Activated T-helper 1 cell treated with anti-CD3 and anti-CD28 coated beads, Interleukin-12 subunit alpha, Interleukin-12 subunit beta, Interleukin-2, Interleukin-4 antibody, amounts not matched to agents 30 ng/mL and 10 ng/mL and 1 ng/mL, durations not matched to agents 14 hours and 24 hours and 36 hours (primary cell): Measurements from ENCODE around the gene APOL2. TPM values are rescaled to one million over a fixed set of nuclear protein-coding genes. Genes with fewer than 3 reads are reported as not detected.
"Not testable (repeated sequence)": the region's sequence is repeated elsewhere in the genome, so short reads cannot be mapped to it uniquely, and the experiment has no call there.

Experiments
- DNase-seq: peaks from one replicate; pipeline ENCODE4 v3.0.0; 2021; ENCODE audit warnings: low spot score
- H3K27ac Mint-ChIP-seq: one replicate; pipeline ENCODE4 v1.8.0; 2021; ENCODE audit warnings: mild to moderate bottlenecking, mixed read lengths
- H3K27me3 Mint-ChIP-seq: one replicate; pipeline ENCODE4 v1.8.0; 2022; ENCODE audit warnings: mild to moderate bottlenecking, moderate library complexity, mixed read lengths; ENCODE audit not compliant: insufficient read depth
- H3K36me3 Mint-ChIP-seq: one replicate; pipeline ENCODE4 v1.8.0; 2021; ENCODE audit warnings: low read depth, mixed read lengths
- H3K4me1 Mint-ChIP-seq: one replicate; pipeline ENCODE4 v1.8.0; 2021; ENCODE audit warnings: low read depth, mixed read lengths
- H3K4me3 Mint-ChIP-seq: one replicate; pipeline ENCODE4 v1.8.0; 2021; ENCODE audit warnings: mild to moderate bottlenecking, moderate library complexity, mixed read lengths
- H3K9me3 Mint-ChIP-seq: one replicate; pipeline ENCODE4 v1.8.0; 2021; ENCODE audit warnings: mixed read lengths
- intact Hi-C: fragments of 100-400 bp; cut with micrococcal nuclease; formaldehyde crosslinking; loops from one replicate; pipeline ENCODE4 v1.15.1; 2024
- total RNA-seq: library from RNA; stranded (reverse); gene quantifications from 2 replicates; pipeline ENCODE4 v1.2.3, GENCODE V29; 2022

The APOL2 gene
- total RNA-seq, 1 donor from 2014 or later, result 54.4 TPM

DNA sequence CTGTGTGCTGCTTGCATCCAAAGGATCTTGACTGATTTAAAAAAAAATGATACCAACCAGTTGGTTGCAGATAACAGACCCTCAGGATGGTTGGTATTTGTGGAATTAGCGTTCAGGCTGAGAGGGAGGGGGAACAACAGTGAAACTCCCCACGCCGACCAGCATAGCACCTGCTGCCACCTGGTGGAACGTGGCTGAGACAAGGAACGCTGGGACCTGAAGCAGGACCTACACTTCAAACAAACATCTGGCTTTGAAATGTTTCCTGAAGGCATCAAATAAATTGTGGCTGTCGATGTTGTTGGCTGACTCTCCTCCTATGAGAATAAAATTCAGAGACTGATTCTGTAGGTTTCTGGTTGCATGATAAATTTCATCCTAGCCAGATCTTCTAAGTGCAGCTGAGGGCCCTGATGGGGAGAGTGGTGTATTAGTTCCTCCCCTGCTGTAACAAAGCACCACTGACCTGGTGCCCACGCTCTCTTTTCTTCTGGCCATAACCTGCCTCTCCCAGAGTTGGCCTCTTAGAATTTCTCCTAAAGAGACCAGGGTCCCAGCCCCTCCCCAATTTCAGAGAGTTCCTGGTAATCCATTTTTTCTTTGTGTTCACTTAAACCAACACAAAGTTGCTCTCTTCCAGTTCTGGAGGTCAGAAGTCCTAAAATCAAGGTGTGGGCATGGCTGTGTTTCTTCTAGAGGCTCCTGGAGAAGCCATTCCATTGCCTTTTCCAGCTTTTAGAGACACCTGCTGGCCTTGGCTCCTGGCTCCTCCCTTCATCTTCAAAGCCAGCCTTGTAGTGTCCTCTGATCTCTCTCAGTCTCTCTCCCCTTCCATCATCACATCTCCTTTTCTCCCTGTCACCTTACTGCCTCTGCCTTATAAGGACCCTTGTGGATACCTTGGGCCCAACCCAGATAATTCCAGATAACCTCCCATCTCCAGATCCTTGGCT, 17.3 kb downstream of the APOL2 start:
- DNase-seq, result peak; percentile 24
- intact Hi-C loops, result no loop called here
- peaks cover 18% of the 10 kb centered on the region for H3K27me3 Mint-ChIP-seq
- H3K4me3 Mint-ChIP-seq, result no peak overlapping the region
- H3K36me3 Mint-ChIP-seq, result peaks cover 21% of the 10 kb centered on the region
- H3K27ac Mint-ChIP-seq, result no peak overlapping the region
- peaks cover 6% of the 10 kb centered on the region for H3K4me1 Mint-ChIP-seq
- no peaks in the 10 kb centered on the region for H3K9me3 Mint-ChIP-seq

DNA sequence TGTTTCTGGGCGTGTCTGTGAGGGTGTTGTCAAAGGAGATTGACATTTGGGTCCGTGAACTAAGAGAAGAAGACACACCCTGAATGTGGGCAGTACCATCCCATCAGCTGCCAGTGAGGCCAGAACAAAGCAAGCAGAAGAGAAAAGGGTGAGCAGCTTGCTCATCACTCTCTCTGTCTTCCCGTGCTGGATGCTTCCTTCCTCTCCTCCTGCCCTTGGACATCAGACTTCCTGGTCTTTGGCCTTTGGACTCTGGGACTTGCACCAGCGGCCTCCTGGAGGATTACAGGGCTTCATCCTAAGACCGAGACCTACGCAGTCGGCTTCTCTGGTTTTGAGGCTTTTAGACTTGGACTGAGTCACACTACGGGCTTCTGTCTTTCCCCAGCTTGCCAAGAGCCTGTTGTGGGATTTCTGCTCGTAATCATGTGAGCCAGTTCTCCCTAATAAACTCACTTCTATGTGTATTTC, 18.8 kb downstream of the APOL2 start:
- intact Hi-C loops, result no loop called here
- DNase-seq, result no peak
- H3K27ac Mint-ChIP-seq, result no peak overlapping the region
- peaks cover 15% of the 10 kb centered on the region for H3K36me3 Mint-ChIP-seq
- peaks cover 25% of the 10 kb centered on the region for H3K27me3 Mint-ChIP-seq
- H3K4me3 Mint-ChIP-seq, result no peak overlapping the region
- no peaks in the 10 kb centered on the region for H3K9me3 Mint-ChIP-seq
- peaks cover 6% of the 10 kb centered on the region for H3K4me1 Mint-ChIP-seq

DNA sequence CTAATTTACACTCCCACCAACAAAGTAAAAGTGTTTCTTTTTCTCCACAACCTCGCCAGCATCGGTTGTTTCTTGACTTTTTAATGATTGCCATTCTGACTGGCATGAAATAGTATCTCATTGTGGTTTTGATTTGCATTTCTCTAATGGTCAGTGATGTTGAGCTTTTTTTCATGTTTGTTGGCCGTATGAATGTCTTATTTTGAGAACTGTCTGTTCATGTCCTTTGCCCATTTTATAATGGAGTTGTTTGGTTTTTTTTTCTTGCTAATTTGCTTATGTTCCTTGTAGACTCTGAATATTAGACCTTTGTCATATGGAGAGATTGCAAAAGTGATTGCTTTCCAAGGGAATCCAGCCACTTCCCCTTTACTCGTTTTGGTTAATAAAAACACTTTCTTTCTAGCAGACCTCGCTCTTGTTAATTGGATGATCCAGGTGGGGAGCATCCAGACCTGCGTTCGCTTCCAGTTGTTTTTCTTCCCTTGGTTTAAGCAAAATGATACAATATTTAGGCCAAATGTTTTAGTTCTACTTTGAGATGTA, 20.6 kb downstream of the APOL2 start:
- H3K36me3 Mint-ChIP-seq, result peaks cover 4% of the 10 kb centered on the region
- no peak overlapping the region for H3K27ac Mint-ChIP-seq
- peaks cover 29% of the 10 kb centered on the region for H3K27me3 Mint-ChIP-seq
- no peak overlapping the region for H3K4me3 Mint-ChIP-seq
- peaks cover 6% of the 10 kb centered on the region for H3K4me1 Mint-ChIP-seq
- intact Hi-C loops, result no loop called here
- no peak for DNase-seq
- H3K9me3 Mint-ChIP-seq, result no peaks in the 10 kb centered on the region

DNA sequence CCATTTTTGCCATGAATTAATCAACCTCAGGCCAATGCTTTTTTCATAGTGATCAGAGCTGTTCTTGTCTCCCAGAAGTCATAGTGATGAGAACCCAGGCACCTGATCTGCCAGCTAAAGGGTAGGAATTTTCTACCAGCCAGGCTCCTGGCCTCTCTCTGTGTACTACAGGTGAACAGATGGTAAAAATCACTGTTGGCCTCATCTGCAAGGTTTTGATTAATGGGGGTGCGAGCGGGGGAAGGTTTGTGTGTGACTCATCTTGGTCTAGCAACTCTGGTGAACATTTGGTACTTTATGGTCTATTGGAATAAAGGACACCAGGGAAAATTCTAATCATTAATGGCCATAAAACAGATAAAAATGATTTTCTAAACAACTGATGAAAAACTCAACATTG, 23.3 kb downstream of the APOL2 start:
- no peak overlapping the region for H3K4me3 Mint-ChIP-seq
- H3K4me1 Mint-ChIP-seq, result peaks cover 4% of the 10 kb centered on the region
- intact Hi-C loops, result no loop called here
- no peak overlapping the region for H3K27ac Mint-ChIP-seq
- no peaks in the 10 kb centered on the region for H3K9me3 Mint-ChIP-seq
- peaks cover 29% of the 10 kb centered on the region for H3K27me3 Mint-ChIP-seq
- no peak for DNase-seq
- H3K36me3 Mint-ChIP-seq, result no peaks in the 10 kb centered on the region

DNA sequence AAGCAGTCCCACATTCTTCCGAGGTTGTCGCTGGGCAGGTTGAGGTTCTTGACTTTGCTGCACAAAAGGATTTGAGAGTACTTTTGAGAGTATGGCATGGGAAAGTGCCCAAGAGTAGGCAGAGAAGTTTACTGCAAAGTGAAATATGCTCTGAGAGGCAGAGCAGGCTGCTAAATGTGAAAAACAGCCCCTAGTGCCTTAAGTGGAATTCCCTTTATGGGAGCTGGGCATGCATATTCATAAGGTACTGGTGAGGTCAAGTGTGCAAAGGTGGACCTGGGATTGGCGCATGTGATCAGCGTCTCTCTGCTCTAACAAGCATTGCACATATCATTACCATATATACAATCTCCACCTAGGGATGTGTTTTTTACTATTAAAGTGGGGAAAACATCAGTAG, 25.7 kb downstream of the APOL2 start:
- Mint-ChIP-seq H3K27ac (no peak overlapping the region), H3K36me3 (no peaks in the 10 kb centered on the region), H3K9me3 (peaks cover 10% of the 10 kb centered on the region), H3K4me3 (no peak overlapping the region), H3K4me1 (peaks cover 6% of the 10 kb centered on the region), H3K27me3 (peaks cover 39% of the 10 kb centered on the region)
- no peak for DNase-seq
- intact Hi-C loops, result no loop called here

DNA sequence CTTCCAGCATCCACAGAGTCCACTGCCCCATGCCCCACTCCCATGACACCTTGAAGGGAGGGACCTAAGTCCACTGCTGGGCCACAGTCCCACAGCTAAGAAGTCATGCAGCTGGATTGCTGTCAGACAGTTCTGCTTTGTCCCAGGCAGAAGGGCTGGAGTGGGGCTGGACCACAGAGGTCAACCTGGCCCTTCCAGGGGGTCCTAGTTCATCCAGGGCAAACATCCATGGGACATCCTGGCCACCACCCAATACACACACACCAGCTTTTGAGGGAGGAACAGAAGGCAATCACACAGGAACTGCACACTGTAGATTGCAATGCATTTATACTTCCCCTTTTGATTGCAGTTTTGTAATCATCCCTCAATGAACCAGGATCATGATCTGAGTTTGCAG, 26.4 kb downstream of the APOL2 start:
- Mint-ChIP-seq H3K27me3 (peaks cover 34% of the 10 kb centered on the region), H3K9me3 (peaks cover 10% of the 10 kb centered on the region), H3K36me3 (no peaks in the 10 kb centered on the region), H3K4me1 (peaks cover 6% of the 10 kb centered on the region), H3K27ac (no peak overlapping the region), H3K4me3 (no peak overlapping the region)
- no peak for DNase-seq
- intact Hi-C loops, result no loop called here

DNA sequence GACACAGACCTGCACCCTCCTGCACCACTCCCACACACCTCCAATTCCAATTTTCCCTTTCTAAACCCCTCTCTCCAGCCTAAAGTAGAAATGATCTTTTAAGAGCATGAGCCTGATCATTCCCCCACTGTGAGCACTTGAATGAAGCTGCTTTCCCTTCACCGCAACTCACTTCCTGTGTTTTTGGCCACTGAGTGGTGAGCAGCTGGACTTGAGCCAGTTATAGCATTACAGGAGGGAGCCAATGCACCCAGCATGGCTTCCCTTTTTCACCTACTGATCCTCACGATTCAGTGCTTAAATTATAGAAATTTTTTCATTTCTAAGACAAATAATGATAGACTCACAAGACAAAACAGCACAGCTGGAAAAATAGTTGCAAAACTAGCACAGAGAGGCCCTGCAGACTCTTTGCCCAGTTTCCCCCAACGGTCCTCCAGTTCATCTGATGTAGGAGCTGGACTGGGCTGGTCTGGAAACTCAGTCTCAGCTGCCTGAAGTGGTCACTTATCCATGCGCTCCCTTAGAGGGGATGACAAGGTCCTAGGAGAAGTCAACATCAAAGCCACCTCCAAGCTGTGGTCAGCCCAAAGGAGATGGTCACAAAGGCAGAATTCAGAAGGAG, 28.0 kb downstream of the APOL2 start:
- no peak for DNase-seq
- Mint-ChIP-seq H3K36me3 (no peaks in the 10 kb centered on the region), H3K9me3 (peaks cover 10% of the 10 kb centered on the region), H3K27ac (no peak overlapping the region), H3K4me1 (peaks cover 6% of the 10 kb centered on the region), H3K27me3 (peaks cover 24% of the 10 kb centered on the region), H3K4me3 (no peak overlapping the region)
- intact Hi-C loops, result no loop called here

DNA sequence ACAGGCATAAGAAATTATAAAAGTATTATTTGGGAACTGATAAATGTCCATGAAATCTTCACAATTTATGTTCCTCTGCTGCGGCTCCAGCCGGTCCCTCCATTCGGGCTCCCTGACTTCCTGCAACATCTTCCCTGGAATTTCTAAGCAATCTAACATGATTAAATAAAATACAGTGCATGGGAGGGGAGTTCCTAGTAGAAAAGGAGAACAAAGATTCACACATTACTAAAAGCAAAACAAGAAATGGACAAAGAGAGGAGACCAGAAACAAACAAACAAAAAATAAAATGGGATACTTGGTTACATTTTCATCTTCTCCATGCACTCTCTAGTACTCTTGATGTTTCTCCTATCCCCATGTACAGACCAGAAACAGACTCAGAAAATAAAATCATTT, 29.1 kb downstream of the APOL2 start:
- Mint-ChIP-seq H3K27me3 (peaks cover 17% of the 10 kb centered on the region), H3K27ac (no peak overlapping the region), H3K4me1 (peaks cover 6% of the 10 kb centered on the region), H3K4me3 (no peak overlapping the region), H3K9me3 (peaks cover 10% of the 10 kb centered on the region), H3K36me3 (no peaks in the 10 kb centered on the region)
- DNase-seq, result no peak
- intact Hi-C loops, result no loop called here

DNA sequence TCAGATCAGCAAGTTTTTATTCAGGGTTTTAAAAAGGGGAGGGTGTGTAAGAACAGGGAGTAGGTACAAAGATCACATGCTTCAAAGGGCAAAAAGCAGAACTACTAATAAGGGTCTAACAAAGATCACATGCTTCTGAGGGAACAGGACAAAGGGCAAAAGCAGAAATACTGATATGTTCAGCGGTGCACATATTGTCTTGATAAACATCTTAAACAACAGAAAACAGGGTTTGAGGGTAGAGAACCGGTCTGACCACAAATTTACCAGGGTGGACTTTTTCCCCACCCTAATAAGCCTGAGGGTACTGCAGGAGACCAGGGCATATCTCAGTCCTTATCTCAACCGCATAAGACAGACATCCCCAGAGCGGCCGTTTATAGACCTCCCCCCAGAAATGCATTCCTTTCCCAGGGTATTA, 29.8 kb downstream of the APOL2 start:
- H3K36me3 Mint-ChIP-seq, H3K27ac Mint-ChIP-seq, intact Hi-C loops, H3K4me3 Mint-ChIP-seq, DNase-seq, H3K4me1 Mint-ChIP-seq, H3K9me3 Mint-ChIP-seq: not testable (repeated sequence)
- peaks cover 15% of the 10 kb centered on the region for H3K27me3 Mint-ChIP-seq

DNA sequence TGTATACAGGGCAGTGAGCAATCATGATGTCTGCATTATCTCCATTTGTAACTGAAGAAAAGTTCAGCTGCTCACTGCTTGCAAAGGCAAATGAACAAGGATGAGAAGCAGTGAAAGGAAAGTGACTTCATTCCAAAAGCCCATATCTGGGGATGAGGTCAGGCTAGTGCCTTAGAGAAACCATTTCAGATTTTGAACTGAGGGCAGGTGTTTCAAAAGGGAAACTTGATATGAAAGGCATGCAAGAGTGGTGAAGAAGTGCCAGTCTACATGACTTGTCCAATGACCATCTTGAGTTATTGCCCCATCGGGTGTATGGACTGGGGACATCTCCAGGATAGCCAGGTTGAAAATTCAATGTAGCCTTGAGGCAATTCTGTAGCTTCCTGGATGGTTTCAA, 30.4 kb downstream of the APOL2 start:
- Mint-ChIP-seq H3K27ac (no peak overlapping the region), H3K4me3 (no peak overlapping the region), H3K36me3 (no peaks in the 10 kb centered on the region), H3K27me3 (peaks cover 15% of the 10 kb centered on the region), H3K9me3 (peaks cover 10% of the 10 kb centered on the region), H3K4me1 (peaks cover 6% of the 10 kb centered on the region)
- DNase-seq, result no peak
- intact Hi-C loops, result no loop called here

DNA sequence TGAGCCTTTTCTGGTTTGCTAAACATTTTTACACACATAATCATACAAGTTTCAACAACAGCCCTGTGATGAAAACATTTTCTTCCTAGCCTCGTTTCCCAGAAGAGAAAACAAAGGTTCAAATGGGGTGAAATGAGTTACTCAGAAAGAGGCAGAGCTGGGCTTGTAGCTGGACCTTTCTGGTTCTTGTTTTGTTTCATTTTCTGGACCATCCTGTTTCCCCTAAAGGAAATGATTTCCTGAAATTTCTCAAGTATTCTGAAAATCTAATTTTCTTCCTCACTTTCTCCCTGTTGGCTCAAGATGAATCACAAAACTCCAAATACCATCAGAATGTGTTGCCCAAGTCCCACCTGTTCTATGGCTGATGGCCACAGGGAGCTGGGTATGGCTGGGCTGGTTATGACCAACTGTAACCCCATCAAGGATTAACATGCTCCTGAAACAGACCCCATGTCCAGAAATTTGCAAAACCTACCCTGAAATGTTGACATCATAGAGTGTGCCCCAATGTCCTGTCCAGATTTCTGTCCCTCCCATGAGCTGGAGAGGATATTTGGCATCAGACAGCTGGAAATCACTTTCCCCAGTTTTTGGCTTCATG, 31.1 kb downstream of the APOL2 start:
- Mint-ChIP-seq H3K4me3 (no peak overlapping the region), H3K27ac (no peak overlapping the region), H3K9me3 (peaks cover 10% of the 10 kb centered on the region), H3K27me3 (peaks cover 15% of the 10 kb centered on the region), H3K4me1 (peaks cover 6% of the 10 kb centered on the region), H3K36me3 (no peaks in the 10 kb centered on the region)
- DNase-seq, result no peak
- intact Hi-C loops, result no loop called here

DNA sequence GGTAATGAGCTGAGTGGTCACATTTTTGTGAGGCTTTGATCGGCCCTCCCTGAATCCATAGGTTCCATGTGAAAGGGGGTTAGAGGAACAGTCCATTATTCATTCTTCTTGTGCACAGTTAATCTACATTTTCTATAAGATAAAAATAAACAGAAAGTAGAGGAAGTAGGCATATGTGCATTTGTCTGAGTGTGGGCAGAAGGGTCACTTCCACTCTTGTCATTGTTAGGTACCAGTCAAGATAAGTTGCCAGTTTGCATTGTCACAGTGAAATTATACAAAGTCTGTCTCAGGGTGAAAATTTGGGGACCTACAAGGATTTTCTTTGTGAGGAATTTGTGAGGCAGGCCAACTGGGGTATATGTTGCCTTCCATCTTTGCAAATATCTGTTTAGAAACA, 33.1 kb downstream of the APOL2 start:
- Mint-ChIP-seq H3K4me3 (no peak overlapping the region), H3K36me3 (no peaks in the 10 kb centered on the region), H3K4me1 (peaks cover 4% of the 10 kb centered on the region), H3K9me3 (peaks cover 10% of the 10 kb centered on the region), H3K27ac (no peak overlapping the region), H3K27me3 (peaks cover 12% of the 10 kb centered on the region)
- intact Hi-C loops, result no loop called here
- DNase-seq, result no peak

DNA sequence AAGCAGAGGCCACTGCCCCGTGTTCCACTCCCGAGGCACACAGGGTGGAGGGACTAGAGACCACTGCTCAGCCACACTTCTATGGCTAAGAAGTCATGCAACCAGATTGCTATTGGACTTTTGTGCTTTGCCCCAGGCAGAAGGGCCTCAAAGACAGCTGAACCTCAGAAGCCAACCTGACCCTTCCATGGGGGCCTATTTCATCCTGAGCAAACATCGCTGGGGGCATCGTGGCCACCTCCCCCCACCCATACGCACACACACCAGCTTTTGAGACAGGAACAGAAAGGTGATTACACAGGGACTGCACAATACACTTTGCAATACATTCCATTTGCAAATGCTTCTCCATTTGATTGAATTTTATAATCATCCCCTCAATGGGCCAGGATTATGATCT, 33.8 kb downstream of the APOL2 start:
- H3K4me1 Mint-ChIP-seq, H3K36me3 Mint-ChIP-seq, H3K27ac Mint-ChIP-seq, H3K4me3 Mint-ChIP-seq, intact Hi-C loops, H3K9me3 Mint-ChIP-seq, DNase-seq: not testable (repeated sequence)
- H3K27me3 Mint-ChIP-seq, result peaks cover 13% of the 10 kb centered on the region
